HG03520 (cell line): Measurements from ENCODE around the gene AHDC1.
A peak's percentile ranks its signal among the peaks of the same experiment; 100 is the strongest.

ENCODE experiments used
- ATAC-seq: cut with Tn5 transposase; IDR thresholded peaks from one replicate; pipeline ENCODE4 v1.9.1; 2021; ENCODE audit warnings: mild to moderate bottlenecking, moderate library complexity; ENCODE audit not compliant: unreplicated experiment

The AHDC1 gene

DNA sequence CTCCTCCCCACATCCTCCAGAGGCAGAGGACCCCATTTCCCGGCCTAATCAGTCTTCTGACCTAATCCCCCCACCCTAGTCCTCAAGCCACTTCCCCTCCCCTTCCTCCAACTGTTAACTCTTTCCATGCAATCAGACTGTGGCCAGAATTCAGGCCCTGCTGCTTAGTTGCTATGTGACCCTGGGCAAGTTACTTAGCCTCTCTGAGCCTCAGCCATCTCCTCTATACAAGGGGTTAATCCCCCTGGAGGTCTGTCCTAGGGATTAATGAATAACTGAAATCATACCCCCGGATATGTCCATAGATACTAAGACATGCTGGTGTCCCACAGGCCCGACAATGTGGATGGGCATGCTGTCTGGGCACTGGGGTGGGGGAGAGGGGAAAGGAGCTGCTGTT is 18.3 kb downstream of the AHDC1 start:
- ATAC-seq, result no peak

DNA sequence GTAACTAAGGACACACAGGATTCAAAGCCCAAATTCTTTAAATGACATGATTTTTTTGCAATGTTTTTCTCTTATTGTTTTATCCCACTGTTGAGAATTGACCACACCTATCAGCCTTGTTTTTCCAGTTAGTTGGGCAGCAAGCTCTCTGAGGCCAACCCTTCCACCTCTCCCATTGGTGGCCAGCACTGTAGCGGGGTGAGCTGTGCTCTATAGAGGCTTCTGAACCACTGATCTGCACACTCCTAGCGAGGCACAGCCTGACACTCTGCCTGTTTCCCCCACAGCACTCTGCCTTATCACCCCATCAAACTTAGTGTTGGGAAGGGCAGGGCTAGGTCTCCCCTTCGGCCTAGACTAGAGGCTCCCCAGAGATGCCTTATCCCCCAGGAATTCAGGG is 19.5 kb downstream of the AHDC1 start:
- no peak for ATAC-seq

GRCh38 chr1:27583479-27583878 is 20.5 kb downstream of the AHDC1 start:
- no peak for ATAC-seq

- no peak for ATAC-seq
These were observed 22.1 kb downstream of the AHDC1 start for GRCh38 chr1:27581823-27582243.

DNA sequence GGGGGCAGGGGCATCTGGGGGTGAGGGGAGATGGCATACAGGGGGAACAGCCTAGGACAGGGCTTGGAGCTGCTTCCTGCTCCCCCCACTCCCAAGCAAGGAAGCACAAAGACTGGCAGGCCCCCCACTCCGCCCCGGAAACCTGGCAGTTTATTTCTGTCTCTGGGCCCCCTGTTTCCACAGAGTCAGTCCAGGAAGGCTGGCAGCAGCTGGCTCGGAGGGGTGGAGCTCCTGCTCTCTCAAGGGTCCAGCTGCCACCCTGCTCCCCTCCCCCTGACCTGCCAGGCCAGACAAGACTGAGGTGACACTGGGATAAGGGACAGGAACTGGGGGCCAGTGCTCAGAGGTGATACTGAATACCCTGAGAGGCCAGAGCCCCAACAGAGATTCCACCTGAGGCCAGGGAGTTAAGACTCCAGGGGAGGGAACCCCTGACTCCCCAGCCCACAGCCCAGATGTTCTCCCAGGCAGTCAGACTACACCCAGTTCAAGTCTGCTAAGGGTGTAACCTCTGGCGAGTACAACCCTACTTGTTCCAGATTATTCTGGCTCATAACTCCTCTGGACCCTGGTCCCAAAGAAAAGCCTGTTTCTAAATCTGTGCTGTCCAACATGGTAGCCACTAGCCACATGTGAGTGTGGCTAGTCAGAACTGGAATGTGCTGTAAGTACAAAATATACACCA is 26.3 kb downstream of the AHDC1 start:
- ATAC-seq, result no peak

- ATAC-seq, result no peak
These were observed 27.1 kb downstream of the AHDC1 start for GRCh38 chr1:27576806-27577227.

DNA sequence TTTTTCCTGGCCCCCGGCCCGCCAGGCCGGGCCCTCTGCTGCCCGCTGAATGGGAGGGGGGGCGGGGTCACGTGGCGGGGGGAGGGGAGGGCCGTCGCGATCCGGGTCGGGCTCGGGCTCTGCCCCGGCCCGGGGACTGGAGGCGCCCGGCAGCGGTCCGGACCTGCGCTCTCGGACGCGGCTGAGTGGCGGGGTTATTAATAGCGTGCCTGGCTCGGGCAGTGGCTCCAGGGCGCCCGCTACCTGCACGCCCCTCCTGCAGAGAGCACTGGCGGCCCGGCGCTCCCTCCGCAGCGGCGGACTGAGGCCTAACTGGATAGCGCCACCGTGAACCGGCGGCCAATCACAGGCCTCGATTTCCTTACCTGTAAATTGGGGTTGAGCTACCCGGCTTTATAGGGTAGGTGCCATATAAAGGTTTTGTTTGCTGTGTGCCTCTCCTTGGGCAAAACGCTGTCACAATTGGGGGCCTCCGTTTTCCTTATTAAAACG is 28.1 kb downstream of the AHDC1 start:
- ATAC-seq, result no peak

DNA sequence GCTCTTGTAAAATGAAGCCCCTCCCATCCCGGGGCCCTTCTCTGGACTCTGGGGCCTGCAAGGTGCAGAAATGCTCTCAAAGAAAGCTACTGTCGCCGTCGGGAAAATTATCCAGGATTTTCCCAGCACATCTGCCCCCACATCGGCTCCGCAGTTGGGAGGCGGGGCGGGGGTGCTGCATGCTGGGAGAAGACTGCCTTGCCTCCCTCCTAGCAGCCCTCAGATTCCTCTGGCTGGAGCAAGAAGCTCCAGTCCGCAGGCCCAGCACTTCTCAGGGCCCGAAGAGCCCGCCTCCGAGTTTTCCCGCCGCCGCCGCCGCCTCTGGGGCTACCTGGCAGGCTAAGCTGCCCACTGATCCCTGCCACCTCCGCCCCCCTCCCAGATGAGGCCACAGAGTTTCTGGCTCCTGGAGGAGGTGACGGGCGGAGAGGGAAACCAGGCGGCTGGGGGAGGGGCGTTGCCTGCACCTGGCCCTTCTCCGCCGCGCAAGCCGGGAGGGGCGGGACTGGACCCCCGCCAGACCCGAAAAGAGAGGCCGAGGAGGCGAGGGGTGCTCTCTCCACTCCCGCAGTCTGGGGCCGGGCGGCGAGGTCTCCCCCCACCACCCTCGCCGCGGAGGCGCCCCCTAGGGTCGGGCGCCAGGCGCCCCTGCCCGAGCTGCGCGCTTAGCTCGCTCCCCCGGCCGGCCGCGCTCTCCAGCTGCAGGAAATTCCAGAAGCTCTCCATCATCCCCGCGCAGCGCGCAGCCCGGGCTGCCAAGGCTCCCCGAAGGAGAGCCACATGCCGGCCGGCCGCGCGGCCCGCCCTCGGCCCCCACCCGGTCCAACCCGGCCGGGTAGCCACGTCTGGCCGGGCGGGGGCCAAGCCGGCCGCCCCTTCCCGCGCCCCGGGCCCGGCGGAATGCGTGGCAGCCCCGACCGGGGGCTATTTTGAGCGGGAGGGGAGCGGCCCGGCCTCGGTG is 28.8 kb downstream of the AHDC1 start:
- ATAC-seq, result no peak

GRCh38 chr1:27574001-27574781 is 29.8 kb downstream of the AHDC1 start:
- no peak for ATAC-seq

DNA sequence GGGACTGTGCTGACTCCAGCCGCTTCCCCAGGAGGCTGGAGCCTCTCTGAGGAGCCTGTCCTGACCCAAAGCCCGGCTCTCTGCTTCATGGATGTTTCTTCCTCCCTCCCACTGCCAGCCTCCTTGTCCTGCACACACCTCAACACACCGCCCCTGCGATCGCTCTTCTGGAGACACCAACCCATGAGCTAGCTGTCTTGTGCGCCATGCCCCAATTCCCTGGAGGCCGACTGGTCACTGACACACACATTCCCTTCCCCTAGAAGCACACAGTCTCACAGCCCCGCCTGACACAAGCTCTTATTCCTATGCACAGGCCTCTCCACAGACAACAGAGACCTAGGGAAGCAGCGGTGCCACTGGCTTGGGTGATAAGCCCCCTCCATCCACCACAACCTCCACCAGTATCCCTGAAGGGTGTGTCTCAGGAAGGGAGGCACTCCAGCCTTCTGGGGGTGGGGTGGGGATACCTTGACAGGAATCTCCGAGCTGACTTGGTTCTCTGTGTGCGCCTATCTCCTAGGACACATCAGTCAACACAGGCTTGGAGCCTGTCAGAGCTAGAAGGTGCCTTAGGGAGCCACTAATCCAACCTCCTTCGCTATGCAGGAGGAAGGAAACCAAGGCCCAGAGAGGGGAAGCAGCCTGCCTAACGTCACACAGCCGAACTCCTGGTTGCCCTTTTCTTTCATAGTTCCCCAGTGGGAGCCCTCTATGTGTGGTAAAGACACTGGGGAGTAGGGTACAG is 31.1 kb downstream of the AHDC1 start:
- no peak for ATAC-seq

DNA sequence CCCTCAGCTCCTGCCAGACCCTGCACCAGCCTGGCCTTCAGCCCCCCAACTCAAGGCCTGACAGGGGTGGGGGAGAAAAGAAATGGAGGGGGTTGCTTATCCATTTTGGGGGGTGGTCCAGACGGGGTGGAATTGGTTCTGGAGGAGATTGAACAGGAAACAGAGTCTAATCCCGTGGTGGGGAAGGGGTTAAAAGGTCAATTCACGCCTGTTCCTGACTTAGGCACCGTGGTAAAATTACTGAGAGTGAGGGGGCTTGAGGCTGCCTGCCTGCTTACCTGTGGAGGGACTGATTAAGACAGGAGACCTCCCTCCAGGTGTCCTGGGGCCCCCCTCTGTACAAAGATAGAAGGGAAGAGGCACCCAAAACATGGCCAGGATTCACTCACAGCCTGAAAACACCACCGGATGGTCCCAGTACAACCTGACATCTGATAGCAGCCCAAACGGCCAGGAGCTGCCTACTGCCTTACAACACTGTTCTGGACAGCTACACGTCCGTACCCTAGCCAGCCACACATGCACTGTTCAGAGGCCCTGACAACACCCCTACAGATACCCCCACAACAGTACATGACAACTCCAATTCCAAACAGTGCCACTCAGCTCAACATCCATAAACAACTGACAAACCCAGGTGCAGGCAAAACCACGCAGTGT is 31.8 kb downstream of the AHDC1 start:
- no peak for ATAC-seq

GRCh38 chr1:27571439-27572018 is 32.4 kb downstream of the AHDC1 start:
- no peak for ATAC-seq

GRCh38 chr1:27570784-27571183 is 33.2 kb downstream of the AHDC1 start:
- ATAC-seq, result no peak

GRCh38 chr1:27570356-27570755 is 33.6 kb downstream of the AHDC1 start:
- no peak for ATAC-seq

DNA sequence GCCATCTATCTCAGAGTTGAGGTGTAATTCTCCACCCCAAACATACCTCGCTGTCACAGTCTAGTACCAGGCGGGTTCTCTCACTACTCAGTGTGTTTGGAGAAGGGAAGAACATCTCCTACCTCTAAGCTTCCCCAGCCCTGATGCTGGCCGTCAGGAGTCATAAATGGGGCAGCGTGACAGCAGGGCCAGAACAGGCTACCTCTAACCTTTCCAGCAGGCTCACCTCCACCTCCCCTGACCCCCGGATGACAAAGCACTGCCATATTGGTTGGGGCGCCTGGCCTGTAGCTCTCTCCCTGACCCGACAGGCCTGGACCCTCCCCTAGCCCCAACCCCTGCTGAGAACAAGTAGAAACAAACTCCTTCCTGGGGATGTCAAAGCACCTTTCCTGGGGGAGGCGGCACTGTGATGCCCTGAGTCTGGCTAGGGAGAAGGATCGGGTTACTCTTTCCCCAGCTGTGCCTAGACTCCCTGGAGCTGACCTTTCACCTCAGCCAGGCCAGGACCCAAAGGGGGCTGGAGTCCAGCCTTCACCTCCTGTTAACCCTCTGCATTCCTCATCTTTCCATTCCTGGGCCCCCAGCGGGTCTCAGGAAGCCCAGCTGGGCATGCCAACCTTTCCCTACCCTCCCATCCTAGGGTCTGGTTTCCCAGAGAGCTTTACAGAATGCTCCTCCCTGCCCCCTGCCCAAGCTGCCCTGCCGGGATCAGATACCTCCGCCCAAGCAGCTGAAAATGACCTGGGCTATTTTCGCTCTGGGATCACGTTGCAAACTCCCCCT is 34.2 kb downstream of the AHDC1 start:
- ATAC-seq, result no peak

GRCh38 chr1:27569088-27569460 is 34.9 kb downstream of the AHDC1 start:
- no peak for ATAC-seq

- peak; percentile 79 for ATAC-seq
These were observed 35.5 kb downstream of the AHDC1 start for GRCh38 chr1:27568300-27569087.

- no peak for ATAC-seq
These were observed 36.0 kb downstream of the AHDC1 start for GRCh38 chr1:27567971-27568299.
